ENCODE data around the gene MRPL41. TPM values are rescaled to one million over a fixed set of nuclear protein-coding genes. Genes with fewer than 3 reads are reported as not detected.

Gene MRPL41
- polyA plus RNA-seq, 1 donor from 2014 or later = 60.5 TPM

DNA sequence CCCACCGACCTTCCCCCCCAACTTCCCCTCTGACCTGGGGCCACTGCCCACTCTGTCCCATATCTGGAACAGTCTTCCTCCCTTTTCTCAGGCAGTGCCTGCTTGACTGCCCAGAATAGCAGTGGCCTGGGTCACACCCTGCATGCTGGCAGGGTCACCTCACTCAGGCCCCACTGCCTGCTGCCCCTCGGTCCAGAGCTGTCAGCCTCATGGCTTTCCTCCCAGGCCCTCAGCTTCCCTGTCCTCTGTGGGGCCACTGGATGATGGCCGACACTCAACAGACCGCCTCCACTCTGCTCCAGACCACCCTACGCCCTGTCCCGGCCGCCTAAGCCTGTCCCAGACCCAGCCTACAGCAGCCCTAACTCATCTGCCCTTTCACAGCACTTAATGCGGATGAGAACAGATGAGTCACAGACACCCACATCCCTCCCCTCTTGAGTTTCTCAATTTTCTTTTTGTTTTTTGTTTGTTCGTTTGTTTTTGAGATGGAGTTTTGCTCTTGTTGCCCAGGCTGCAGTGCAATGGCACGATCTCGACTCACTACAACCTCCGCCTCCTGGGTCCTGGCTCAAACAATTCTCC lies 7.4 kb upstream of the MRPL41 start:
- H3F3A ChIP-seq (ENCODE audit: insufficient read depth, low read length, poor library complexity, severe bottlenecking) = no peaks in the 10 kb centered on the region
- H3K4me2 ChIP-seq (ENCODE audit: low read length) = no peak overlapping the region
- no peak for TF ChIP-seq CTCF (IDR thresholded peaks at IDR 0.05; ENCODE audit: poor library complexity, severe bottlenecking)
- no peak for TF ChIP-seq MXI1 (conservative IDR thresholded peaks at IDR 0.05; ENCODE audit: poor library complexity, severe bottlenecking)
- TF ChIP-seq EZH2 (IDR thresholded peaks at IDR 0.05; ENCODE audit: borderline replicate concordance, insufficient read depth, low read length, poor library complexity, severe bottlenecking) = no peak
- no peak for TF ChIP-seq POLR2AphosphoS5 (IDR thresholded peaks at IDR 0.05)
- no peak for TF ChIP-seq RAD21 (conservative IDR thresholded peaks at IDR 0.05)
- TF ChIP-seq SMC3 (conservative IDR thresholded peaks at IDR 0.05; ENCODE audit: poor library complexity) = no peak
- no peak for TF ChIP-seq REST (IDR thresholded peaks at IDR 0.05; ENCODE audit: borderline replicate concordance)
- TF ChIP-seq TAF1 (IDR thresholded peaks at IDR 0.05; ENCODE audit: low read depth) = no peak
- TF ChIP-seq EP300 (conservative IDR thresholded peaks at IDR 0.05; ENCODE audit: poor library complexity, severe bottlenecking) = no peak
- no peak overlapping the region for H3K4me3 ChIP-seq (ENCODE audit: low read length)
- H4K20me1 ChIP-seq (ENCODE audit: insufficient read depth) = no peaks in the 10 kb centered on the region
- H3K9ac ChIP-seq (ENCODE audit: low read length) = no peak overlapping the region
- H2AFZ ChIP-seq (ENCODE audit: low read depth, low read length) = no peak overlapping the region
- H3K79me2 ChIP-seq (replicated peaks; ENCODE audit: insufficient read depth, low read length) = no peaks in the 10 kb centered on the region
- H3K36me3 ChIP-seq (ENCODE audit: insufficient read depth, low read length) = no peaks in the 10 kb centered on the region
- no peaks in the 10 kb centered on the region for H3K27me3 ChIP-seq (ENCODE audit: insufficient read depth, low read depth, low read length)
- H3K9me2 ChIP-seq (ENCODE audit: insufficient read depth, low read length) = no peaks in the 10 kb centered on the region
- H3K27ac ChIP-seq (ENCODE audit: low read length) = no peak overlapping the region
- no peaks in the 10 kb centered on the region for H3K9me3 ChIP-seq (ENCODE audit: low read length)

DNA sequence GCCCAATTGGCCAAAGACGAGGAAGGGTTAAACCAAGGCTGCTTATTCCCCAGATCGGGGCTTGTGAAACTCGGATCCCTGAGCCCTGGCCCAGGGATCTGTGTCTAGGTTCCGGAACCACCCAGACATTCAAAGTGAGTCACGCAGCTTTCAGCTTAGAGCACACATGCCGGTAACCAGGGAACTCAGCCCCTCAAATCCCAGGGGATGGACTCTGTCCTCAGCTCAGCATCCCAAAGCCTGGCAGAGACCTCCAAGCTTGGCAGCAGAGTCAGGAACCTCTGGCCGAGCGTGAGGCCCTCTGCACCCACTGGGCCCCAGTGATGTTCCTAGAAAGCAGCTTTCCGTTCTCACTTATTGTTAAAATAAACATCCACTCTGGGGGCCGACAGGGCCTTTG lies 6.6 kb upstream of the MRPL41 start:
- H3K9ac ChIP-seq (ENCODE audit: low read length) = no peak overlapping the region
- TF ChIP-seq RAD21 (conservative IDR thresholded peaks at IDR 0.05) = no peak
- TF ChIP-seq REST (IDR thresholded peaks at IDR 0.05; ENCODE audit: borderline replicate concordance) = no peak
- no peak for TF ChIP-seq POLR2AphosphoS5 (IDR thresholded peaks at IDR 0.05)
- TF ChIP-seq TAF1 (IDR thresholded peaks at IDR 0.05; ENCODE audit: low read depth) = no peak
- no peak for TF ChIP-seq MXI1 (conservative IDR thresholded peaks at IDR 0.05; ENCODE audit: poor library complexity, severe bottlenecking)
- no peaks in the 10 kb centered on the region for H4K20me1 ChIP-seq (ENCODE audit: insufficient read depth)
- H3K36me3 ChIP-seq (ENCODE audit: insufficient read depth, low read length) = no peaks in the 10 kb centered on the region
- no peaks in the 10 kb centered on the region for H3K27me3 ChIP-seq (ENCODE audit: insufficient read depth, low read depth, low read length)
- no peaks in the 10 kb centered on the region for H3F3A ChIP-seq (ENCODE audit: insufficient read depth, low read length, poor library complexity, severe bottlenecking)
- H3K9me3 ChIP-seq (ENCODE audit: low read length) = no peaks in the 10 kb centered on the region
- no peak overlapping the region for H3K27ac ChIP-seq (ENCODE audit: low read length)
- no peak overlapping the region for H3K4me3 ChIP-seq (ENCODE audit: low read length)
- H3K4me2 ChIP-seq (ENCODE audit: low read length) = no peak overlapping the region
- no peaks in the 10 kb centered on the region for H3K9me2 ChIP-seq (ENCODE audit: insufficient read depth, low read length)
- no peak overlapping the region for H2AFZ ChIP-seq (ENCODE audit: low read depth, low read length)
- H3K79me2 ChIP-seq (replicated peaks; ENCODE audit: insufficient read depth, low read length) = no peaks in the 10 kb centered on the region
